HG03575 (cell line): ENCODE results near the gene CELF1.
"Not testable (repeated sequence)": the region's sequence is repeated elsewhere in the genome, so short reads cannot be mapped to it uniquely, and the experiment has no call there.

Experiments
- ATAC-seq: cut with Tn5 transposase; IDR thresholded peaks from one replicate; pipeline ENCODE4 v1.9.1; 2021; ENCODE audit not compliant: unreplicated experiment, insufficient number of reproducible peaks, low FRiP score; ENCODE audit errors: extremely low read depth

CELF1 gene

DNA sequence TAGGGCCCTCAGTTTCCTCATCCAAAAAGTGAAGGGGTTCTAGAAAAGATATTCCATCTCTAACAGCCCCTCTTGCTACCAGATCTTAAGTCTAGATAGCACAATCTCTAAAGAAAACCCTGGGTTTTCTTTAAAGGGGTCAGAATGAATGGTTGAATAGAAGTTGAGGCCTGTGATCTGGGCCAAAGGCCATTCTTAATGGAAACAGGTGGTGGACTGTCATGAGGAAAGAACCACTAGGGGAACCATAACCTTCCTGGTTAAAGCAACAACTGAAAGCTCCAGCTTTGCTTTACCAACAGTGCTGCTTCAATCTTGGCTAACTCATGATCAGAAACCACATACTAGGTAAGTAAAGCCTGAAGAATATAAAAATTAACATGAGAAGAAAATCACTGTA, 1.8 kb downstream of the CELF1 start:
- ATAC-seq = no peak

DNA sequence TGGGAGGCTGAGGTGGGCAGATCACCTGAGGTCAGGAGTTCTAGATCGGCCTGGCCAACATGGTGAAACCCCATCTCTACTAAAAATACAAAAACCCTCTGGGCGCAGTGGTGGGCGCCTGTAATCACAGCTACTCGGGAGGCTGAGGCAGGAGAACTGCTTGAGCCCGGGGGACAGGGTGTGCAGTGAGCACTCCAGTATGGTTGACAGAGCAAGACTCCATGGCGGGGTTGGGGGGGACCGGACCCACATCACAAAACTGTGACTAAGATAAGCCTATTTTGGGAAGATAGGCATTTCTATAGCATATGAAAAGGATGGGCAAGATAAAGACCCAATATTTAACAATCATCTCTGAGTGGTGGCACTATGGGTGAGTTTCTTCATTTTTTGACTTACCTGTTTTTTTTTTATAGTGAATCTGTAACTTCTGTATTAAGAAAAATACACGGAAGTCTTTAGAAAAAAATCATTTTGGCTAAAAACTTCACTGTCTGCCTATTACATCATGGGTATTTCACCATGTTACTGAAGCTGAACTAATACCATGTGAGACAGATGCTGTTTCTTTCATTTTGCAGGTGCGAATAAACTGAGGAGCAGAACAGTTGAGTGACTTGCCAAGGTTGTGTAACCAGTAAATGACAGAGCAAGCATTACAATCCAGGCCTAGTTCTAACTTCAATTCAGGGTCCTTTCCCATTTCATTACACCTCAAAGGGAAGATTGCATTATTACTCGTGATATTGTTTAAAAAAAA, 2.5 kb downstream of the CELF1 start:
- ATAC-seq = no peak

DNA sequence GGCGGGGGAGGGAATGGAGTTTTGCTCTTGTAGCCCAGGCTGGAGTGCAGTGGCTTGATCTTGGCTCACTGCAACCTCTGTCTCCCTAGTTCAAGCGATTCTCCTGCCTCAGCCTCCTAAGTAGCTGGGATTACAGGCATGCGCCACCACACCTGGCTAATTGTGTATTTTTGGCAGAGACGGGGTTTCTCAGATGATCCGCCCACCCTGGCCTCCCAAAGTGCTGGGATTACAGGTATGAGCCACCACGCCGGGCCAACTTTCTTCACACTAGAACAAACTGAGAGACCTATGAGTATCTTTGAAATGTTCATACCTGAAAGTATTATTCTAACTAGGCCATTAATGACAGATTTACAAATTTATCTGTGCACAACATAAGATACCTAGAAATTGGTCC, 6.7 kb downstream of the CELF1 start:
- ATAC-seq = not testable (repeated sequence)

DNA sequence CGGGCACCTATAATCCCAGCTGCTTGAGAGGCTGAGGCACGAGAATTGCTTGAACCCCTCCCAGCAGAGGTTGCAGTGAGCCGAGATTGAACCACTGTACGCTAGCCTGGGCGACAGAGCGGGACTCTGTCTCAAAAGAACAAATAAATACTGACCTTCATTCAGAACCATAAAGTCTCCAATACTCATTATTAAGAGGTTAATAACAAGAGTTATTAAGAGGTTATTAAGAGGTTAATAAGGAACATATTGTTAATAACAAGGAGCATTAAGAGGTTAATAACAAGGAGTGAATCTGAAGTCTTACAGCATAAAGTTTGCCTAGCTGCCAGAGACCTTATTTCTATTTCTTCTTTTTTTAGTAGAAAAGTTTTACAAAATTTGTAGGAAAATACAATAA, 7.6 kb downstream of the CELF1 start:
- no peak for ATAC-seq

DNA sequence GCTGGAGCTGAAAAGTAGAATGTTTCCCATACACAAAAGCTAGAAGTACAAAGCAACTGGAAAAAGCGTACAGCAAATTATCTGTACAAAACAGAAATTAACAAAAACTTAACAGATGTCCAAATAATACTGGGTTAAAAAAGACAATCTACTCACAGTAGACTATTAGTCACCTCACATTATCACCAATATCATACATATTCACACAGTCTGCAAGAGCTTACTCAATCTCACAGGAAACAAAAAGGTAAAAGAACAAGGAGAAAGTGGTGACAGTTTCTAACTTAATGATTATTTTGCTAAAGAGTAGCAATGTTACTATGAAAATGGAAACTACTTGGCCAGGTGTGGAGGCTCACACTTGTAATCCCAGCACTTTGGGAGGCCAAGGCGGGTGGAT, 11.9 kb downstream of the CELF1 start:
- ATAC-seq = no peak

DNA sequence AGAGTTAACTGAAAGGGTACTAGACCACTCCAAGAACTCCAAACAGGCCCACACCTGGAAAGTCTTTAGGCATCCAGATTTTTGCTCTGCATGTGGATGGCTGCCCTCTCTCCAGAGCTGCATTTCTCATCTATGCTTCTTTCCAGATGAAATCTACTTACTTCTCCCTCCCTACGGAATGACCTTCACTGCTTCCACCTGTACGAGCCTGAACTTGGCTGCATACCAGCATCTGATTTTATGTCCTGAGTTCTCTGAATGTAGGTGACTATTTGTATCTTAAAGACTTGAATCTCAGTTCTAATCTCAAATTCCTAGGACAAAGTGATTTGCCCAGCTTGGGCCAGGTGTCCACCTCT, 13.3 kb downstream of the CELF1 start:
- ATAC-seq = no peak

DNA sequence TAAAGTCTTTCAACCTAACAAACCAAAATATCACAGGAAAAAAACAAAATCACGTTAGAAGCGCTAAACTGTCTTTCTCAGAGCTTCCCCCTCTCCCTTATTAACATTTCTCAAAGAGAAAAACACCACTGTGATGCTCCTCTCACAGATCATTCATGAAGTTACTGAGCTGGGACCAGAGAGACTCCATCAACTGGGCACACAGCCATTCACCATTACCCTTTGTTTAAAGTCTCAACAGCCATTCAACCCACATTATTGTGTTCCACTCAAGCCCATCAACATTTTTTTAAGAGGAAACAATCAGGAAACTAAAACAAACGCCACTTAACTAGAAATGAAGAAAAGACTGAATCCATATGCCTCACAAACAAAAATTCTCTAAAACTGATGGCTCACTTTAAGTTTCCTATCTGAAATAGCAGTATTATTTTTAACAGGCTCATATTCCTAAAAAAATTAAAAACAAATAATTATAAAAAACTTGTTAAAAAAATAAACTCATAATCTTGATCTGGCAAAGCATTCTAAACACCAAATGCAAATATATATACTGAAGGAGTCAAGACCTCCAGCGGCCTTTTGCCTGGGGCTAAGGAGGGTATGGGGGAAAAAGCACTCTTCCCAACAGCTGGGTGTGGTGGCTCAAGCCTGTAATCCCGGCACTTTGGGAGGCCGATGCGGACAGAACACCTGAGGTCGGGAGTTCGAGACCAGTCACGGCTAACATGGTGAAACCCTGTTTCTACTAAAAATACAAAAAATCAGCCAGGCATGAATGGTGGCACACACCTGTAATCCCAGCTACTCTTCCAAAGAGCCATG, 14.0 kb downstream of the CELF1 start:
- ATAC-seq = no peak

DNA sequence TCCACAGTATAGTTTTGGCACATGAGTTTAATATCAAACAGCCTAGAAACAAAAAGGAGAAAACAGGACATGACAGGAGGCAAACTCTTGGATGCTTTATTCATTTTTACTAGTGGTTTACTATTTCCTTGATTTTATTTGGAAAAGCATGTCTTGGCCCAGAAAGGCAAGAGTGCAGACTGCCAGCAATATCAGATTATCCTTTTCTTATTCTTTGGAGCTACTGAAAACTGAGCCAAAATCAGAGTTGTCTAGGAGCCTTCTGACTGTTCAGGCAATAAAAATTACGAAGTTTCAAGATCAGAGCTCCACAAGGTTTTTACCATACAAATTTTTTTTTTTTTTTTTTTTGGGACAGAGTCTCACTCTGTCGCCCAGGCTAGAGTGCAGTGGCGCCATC, 16.0 kb downstream of the CELF1 start:
- ATAC-seq = no peak

DNA sequence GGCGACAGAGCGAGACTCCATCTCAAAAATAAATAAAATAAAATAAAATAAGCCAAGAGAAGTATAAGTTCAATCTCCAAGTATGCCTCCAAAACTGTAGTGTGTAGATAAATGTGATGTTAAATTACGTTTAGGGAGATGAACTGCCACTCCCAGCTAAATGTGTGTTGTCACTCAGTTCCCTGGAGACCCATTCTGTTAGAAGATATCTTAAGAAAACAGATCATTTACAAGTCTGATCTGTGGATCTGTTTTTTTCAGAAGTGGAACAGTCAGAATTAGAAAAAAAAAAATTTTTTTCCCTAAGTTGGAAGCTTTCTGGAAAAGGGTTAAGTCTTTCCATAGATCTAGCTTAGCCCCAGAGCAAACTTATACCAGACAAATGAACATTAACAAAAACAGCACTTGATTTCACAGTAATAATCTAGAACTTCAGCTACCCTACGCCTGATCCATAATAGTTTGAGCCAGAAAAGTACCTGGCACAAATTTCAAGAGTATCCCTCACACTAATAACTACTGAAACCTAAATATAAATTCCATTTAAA, 18.2 kb downstream of the CELF1 start:
- ATAC-seq = no peak

DNA sequence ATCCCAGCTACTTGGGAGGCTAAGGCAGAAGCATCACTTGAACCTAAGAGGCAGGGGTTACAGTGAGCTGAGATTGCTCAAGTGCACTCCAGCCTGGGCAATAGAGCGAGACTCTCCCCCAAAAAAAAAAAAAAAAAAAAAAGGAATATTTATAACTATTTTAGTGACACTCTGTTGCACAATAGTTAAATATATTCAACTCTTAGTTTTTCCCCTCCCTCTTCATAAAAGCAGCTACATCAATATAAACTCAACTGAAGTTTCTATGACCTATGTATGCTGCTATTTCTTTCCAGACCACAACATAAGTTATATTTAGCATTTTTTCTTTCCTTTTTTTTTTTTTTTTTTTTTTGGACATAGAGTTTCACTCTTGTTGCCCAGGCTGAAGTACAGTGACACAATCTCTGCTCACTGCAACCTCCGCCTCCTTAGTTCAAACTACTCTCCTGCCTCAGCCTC, 19.2 kb downstream of the CELF1 start:
- no peak for ATAC-seq

DNA sequence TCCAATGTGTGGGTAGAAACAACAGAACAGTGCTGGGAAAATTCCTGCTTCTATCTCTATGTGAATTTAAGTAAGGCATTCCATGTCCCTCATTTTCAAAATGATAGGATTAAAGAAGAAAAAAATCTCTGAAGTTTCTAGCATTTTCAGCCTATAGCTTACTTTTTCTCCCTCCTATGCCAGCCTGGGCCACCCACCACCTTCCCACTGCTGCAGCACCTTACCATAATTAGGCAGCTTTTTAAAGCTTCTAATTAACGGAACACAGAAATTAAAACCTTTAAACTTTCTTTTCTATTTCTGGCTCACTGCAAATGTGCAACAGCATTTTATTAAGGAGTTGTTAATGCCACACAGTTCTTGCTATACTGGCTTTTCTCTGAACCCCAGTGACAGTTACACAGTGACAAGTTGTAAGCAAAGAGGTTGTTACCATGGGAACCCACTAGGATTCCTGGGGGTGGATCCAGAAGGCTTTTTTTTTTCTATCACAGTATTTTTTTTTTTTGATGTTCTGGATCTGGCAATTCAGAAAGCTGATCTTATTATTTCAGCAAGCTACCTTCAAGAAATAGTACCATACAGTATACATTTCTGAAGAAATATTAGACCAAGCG, 20.2 kb downstream of the CELF1 start:
- ATAC-seq = no peak

DNA sequence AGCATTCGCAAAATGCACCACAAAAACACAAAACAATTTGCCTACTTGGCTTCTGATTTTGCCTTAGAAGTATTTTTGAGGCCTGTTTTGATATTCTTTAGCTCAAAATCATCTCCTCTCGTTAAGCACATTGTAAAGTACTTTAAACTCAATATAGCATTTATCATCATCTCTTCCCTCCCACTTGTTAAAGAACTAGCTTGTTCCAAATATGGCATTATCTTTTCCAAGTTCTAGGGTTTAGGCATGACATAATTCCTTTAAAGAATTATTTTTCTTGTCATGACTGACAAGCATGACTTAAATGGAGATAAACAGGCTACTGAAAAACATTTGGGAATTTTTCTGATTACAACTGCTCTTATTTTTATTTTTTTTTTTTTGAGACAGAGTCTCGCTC, 21.3 kb downstream of the CELF1 start:
- no peak for ATAC-seq

DNA sequence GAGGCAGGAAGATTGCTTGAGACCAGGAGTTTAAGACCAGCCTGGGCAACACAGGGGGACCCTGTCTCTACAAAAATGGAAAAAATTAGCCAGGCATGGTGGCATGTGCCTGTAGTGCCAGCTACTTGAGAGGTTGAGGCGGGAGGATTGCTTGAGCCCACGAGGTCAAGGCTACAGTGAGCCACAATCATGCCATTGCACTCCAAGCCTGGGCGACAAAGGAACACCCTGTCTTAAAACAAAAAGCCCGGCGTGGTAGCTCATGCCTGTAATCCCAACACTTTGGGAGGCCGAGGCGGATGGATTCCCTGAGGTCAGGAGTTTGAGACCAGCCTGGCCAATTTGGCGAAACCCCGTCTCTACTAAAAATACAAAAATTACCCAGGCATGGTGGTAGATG, 22.2 kb downstream of the CELF1 start:
- not testable (repeated sequence) for ATAC-seq

DNA sequence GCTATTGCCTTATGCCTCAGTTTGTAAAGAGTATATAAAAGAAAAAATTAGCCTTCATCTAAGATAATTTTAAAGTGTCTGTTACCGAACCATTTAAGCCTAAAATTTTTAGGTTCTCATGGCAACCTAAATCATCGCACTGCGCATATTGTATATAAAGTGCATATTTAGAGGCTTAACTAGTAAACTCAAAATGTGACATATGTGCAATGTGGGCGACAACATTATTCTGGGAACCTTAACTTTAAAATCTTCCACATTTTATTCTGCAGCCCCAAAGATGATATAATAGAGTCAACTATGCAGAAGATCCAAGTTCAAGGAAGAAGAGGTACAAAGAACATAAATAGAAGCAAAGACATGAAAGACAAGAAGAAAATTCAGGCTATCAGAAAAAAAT, 23.0 kb downstream of the CELF1 start:
- no peak for ATAC-seq

DNA sequence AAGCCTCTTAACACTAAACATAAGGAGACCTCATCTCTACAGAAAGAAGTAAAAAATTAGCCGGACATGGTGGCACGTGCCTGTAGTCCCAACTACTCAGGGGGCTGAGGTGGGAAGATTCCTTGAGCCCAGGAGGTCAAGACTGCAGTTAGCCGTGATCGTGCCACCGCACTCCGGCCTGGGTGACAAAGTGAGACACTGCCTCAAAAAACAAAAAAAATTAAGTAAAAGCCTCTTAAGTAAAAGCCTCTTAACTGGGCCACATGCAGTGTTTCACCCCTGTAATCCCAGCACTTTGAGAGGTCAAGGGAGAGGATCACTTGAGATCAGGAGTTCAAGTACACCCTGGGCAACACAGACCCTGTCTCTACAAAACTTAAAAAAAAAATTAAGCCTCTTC, 25.7 kb downstream of the CELF1 start:
- ATAC-seq = no peak

DNA sequence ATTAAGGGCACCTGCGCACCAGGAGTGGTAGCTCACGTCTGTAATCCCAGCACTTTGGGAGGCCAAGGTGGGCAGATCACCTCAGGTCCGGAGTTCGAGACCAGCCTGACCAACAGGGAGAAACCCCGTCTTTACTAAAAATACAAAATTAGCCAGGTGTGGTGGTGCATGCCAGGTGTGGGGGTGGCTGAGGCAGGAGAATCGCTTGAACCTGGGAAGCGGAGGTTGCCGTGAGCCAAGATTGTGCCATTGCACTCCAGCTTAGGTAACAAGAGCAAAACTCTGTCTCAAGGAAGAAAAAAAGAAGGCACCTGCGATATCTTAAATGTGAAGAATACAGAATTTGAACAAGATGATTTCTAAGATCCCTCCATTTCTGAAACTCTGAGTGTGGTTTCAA, 26.9 kb downstream of the CELF1 start:
- ATAC-seq = not testable (repeated sequence)

DNA sequence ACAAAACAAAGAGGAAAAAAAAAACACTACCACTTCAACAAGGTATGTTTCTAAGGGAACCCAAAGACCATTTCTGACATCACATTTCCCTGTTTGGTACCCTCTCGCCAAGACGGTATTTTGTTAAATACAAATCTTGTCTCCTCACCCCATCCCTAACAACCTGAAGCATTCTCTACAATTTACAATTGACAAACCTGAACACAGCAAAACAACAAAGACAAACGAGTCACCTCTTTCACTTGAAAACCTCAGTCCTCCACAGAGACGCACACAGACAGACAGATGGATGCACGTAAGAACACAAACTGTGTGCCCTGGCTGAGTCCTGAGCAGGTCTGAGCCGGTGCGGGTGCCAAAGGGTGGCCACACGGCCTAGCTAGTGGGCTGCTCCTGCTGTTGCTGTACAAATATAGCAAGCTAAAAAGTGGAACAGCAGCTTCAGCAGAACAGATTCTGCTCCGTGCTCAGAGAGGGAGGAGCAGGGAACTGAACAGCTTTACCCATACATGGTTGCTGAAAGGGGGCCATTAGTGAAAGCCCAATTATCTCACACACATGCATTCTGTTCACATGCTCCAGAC, 28.5 kb downstream of the CELF1 start:
- ATAC-seq = no peak

DNA sequence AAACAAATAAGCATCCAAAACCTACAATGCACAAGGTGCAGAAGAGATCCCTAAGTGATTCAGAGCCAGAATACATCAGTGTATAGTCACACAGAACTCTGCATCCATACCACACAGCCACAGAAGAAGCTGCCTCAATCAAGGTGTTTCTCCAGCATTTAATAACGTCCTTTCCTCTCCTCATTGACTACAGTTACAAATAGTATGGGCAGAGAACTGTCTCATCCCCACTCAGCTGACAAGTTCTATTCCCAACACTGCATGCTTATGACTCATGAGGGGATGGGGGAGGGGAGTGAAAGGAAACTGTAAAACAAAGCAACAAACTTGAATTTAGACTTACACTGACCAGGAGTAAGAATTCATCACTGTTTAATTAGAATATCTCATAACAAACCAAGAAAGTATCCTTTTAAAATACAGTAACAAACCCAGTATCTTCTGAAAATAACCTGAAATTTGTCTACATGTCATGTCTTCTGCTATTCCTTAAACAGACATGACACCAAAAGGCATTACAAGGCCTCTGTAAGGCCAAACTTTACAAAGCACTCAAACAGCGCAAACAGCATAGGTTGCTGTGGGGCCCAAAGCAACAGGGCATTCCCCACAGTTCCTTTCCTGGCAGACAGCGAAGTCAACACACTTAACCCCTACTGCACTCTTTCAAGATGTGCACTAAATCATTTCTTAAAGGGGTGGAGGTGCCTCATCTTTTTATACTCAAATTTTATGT, 29.3 kb downstream of the CELF1 start:
- ATAC-seq = no peak
